NCI-H1694 (cell line): Measurements from ENCODE around the gene FCHO2.
"Not testable (repeated sequence)": the region's sequence is repeated elsewhere in the genome, so short reads cannot be mapped to it uniquely, and the experiment has no call there.

Experiments used
- DNase-seq: peaks from one replicate; lab custom pipeline; 2025; lab: John Stamatoyannopoulos, UW

The FCHO2 gene, protein sequence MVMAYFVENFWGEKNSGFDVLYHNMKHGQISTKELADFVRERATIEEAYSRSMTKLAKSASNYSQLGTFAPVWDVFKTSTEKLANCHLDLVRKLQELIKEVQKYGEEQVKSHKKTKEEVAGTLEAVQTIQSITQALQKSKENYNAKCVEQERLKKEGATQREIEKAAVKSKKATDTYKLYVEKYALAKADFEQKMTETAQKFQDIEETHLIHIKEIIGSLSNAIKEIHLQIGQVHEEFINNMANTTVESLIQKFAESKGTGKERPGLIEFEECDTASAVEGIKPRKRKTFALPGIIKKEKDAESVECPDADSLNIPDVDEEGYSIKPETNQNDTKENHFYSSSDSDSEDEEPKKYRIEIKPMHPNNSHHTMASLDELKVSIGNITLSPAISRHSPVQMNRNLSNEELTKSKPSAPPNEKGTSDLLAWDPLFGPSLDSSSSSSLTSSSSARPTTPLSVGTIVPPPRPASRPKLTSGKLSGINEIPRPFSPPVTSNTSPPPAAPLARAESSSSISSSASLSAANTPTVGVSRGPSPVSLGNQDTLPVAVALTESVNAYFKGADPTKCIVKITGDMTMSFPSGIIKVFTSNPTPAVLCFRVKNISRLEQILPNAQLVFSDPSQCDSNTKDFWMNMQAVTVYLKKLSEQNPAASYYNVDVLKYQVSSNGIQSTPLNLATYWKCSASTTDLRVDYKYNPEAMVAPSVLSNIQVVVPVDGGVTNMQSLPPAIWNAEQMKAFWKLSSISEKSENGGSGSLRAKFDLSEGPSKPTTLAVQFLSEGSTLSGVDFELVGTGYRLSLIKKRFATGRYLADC

DNA sequence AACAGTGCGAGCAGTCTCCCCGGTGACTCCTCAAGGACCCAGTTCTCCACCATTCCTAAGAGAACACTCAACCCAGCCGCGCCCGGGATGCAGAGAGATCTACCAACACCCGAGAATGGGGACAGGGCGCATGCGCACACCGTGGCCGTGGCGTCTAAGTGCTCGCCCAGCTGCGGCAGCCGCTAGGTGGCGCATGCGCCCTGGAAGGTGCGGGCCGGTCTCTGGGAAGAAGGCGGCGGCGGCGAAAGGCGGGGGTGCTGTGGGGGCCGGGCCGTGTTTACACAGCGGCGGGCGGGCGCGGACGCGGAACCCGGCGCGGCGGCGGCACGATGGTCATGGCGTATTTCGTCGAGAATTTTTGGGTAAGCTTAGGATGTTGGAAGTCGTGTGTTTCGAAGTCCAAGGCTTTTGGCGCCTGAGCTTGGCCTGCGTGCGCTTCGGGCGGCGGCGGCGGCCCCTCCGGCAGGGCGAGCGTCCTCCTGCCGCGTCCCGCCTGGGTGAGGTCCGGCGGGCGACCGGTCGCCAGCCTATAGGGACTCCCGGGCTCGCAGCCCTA is at the start of gene FCHO2:
TSS of gene FCHO2 (plus strand) at position 274 of the 556 bp plus-strand sequence. CDS start at position 330, 56 bp downstream.
- peak; percentile 83 for DNase-seq

GRCh38 chr5:72906806-72907205 is 49.0 kb upstream of the FCHO2 start:
- no peak for DNase-seq

DNA sequence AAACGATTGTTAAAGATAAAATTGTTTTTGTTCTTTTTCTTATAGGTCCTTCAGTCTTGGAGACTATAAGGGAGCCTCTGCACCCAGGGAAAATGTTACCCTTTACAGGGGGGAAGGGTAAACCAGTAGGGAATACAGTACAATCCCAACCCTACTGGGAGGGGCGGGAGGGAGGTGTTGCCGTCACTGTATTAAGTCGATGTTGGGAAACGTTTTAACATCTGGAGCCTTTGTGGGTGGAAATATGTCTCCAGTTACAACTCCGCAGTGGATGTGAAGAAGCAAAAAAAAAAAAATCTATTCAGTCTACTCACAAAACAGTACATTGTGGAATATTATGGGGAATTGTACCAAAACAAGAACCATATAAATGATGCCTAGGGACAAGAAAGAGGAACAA is 47.2 kb upstream of the FCHO2 start:
- no peak for DNase-seq

DNA sequence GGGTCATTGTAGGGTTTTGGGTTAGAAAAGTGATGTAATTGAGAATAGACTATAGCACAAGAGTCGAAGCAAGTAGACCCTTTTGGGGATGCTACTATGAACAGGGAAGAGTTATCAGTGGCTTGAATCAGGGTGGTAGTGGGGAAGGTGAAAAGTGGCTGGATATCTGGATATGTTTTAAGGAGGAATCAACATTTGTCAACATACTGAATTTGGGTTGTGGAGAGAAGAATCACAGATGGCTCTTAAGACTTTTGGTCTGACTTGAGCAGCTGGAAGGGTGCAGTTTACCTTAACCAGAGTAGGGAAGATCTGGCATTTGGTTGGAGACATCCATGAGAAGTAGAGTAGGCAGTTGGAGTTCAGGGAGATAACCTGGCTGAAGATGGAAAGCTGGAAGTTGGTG is 38.5 kb upstream of the FCHO2 start:
- no peak for DNase-seq

- DNase-seq = peak; percentile 18
These were observed 34.9 kb upstream of the FCHO2 start for GRCh38 chr5:72920690-72921502.

DNA sequence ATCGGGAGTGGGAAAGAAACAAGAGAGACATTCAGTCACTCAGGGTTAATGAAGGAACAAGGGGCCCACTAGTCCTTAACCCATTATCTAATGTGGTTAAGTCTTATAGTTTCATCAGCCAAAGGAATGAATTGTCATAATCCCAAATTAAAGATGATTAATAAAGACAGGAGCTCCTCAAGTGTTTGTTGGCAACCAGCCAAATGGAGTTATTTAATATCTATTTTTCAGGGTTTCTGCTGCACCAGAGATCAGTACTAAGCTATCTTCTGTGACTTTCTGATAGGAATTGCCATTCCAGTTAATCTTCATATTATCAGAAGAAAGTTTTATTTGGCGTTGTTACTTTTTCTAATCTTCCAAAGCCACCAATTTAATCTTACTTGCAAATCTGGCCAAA is 34.0 kb upstream of the FCHO2 start:
- no peak for DNase-seq

GRCh38 chr5:72922422-72922821 is 33.4 kb upstream of the FCHO2 start:
- no peak for DNase-seq

GRCh38 chr5:72925336-72926010 is 30.4 kb upstream of the FCHO2 start:
- no peak for DNase-seq

DNA sequence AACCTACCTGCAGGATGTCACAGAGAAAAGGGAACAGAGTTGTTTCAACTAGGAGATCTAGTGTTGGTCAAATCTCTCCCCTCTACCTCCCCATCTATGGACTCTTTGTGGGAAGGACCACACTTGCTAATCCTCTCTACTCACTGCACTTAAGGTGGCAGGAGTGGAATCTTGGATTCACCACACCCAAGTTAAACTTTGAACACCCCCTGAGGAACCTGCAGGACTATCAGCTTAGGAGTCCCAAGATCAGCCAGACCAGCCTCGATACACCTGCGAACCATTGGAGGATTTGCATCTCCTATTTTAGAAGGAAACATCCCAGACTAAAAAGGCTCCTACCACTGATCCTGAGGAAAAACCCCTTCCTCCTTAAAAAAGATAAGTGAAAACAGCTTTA is 23.2 kb upstream of the FCHO2 start:
- not testable (repeated sequence) for DNase-seq

DNA sequence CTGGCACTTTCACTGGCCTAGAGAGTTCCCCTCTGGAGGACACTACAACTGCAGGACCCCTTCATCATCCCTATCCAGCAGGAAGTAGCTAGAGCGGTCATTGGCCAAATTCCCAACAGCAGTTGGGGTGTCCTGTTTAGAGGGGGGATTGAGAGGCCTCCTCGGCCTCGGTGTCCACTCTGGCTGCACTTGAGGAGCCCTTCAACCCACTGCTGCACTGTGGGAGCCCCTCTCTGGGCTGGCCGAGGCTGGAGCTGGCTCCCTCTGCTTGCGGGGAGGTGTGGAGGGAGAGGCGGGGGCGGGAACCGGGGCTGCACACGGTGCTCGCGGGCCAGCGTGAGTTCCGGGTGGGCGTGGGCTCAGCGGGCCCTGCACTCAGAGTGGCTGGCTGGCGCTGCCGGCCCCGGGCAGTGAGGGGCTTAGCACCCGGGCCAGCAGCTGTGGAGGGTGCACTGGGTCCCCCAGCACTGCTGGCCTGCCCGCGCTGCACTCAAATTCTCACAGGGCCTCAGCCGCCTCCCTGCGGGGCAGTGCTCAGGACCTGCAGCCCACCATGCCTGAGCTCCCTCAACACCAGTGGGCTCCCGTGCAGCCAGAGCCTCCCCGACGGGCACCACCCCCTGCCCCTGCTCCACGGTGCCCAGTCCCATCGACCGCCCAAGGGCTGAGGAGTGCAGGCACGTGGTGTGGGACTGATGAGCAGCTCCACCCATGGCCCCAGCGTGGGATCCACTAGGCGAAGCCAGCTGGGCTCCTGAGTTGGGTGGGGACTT is 20.7 kb upstream of the FCHO2 start:
- not testable (repeated sequence) for DNase-seq

DNA sequence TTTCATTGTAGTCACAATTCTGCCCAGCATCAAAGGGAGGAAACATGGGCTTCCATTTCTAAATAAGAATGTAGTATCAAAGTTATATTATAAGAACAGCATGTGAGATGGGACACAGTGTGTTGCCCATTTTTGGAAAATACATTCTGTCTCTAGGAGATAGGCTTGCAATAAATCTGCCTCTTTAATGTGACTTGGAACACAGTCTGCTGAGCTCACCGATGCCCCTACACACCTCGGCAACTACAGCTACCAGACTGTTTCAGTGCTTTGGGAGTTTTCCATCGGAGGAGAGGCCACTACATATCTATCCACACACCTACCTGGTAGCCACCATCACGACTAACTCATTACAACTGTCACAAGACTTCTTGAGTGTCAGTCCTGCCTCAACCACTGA is 18.9 kb upstream of the FCHO2 start:
- DNase-seq = no peak

DNA sequence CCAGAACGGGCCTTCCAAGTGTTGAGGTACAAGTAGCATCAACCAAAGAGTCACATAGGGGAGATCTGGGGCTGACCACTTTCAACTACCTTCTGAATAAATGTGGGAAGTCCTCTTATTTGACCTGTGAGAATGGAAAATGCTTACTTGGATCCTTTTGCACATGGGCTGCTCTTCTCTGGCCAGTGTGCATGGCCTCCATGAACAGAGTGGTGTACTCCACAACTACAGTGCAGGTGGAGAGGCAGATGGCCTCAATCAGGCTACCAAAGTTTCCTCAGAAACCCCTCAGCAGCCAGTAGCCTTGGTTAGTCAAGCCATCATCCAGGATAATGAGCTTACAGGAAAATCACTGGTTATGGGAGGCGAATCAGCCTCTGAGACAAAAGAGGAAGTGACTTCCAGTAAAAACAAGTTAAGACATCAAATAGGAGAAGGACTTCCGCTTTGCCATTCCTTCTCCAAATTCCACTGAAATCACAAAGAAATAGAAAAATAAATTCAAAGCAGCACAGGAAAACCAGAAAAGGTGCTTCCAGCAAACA is 18.3 kb upstream of the FCHO2 start:
- DNase-seq = no peak

DNA sequence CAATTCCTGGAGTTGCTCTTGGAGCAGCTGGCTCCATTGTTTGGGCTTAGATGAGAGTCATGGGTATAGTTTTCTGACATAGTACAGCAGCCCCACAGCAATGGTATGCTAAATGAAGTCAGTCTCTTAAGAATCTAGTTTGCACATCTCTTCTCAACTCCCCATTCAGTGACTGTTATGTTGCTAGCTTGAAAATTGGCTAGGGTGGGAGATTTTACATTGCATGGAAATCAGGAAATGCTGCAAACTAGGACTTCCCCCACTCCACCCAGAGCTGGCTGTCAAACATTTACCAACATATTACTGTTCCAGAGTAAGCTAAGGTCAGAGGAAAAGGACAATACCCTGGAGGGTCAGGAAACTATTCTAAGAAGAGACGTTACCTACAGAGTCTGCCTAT is 17.6 kb upstream of the FCHO2 start:
- no peak for DNase-seq

GRCh38 chr5:72940082-72940481 is 15.8 kb upstream of the FCHO2 start:
- DNase-seq = no peak

- DNase-seq = no peak
These were observed 12.5 kb upstream of the FCHO2 start for GRCh38 chr5:72943307-72943706.

GRCh38 chr5:72947498-72947897 is 8.3 kb upstream of the FCHO2 start:
- no peak for DNase-seq

- DNase-seq = no peak
These were observed 6.4 kb upstream of the FCHO2 start for GRCh38 chr5:72949481-72949880.

- DNase-seq = peak; percentile 19
These were observed 4.0 kb upstream of the FCHO2 start for GRCh38 chr5:72951671-72952468.

DNA sequence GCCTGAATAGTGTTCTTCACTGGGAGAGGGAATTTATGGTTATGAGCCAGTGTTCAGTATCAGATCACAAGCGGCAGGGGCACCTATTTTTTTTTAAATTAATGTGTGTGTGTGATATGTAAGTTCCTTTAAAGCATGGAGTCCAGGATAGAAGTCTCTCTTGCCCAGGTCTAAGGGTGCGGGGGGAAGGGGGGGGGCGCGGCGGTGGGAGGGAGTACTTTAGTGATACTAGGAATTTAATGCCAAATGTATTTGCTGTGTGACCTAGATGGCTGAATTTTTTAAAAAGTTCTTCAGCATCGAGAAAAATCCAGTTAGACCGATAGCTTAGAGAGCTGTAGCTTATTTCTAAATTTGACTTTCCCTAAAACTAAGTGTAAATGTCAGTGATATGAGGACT is 1.5 kb upstream of the FCHO2 start:
- DNase-seq = no peak
